MM.1S (cell line): ENCODE data around the gene INPP5F.
A peak's percentile ranks its signal among the peaks of the same experiment; 100 is the strongest.

Experiments used
- DNase-seq: peaks from one replicate; pipeline ENCODE4 v3.0.0-alpha.2; 2015
- H2AFZ ChIP-seq: fragments of 300-600 bp; sonication (generic); 2 replicates; pipeline ENCODE4 v1.6.0; 2016; ENCODE audit warnings: antibody characterized with exemption, low read length
- H3F3A ChIP-seq: fragments of 300-600 bp; sonication (generic); 2 replicates; pipeline ENCODE4 v1.6.1; 2016; ENCODE audit warnings: mild to moderate bottlenecking, antibody characterized with exemption, low read length, moderate library complexity, mixed read lengths; ENCODE audit not compliant: insufficient read depth
- H3K27ac ChIP-seq: fragments of 300-600 bp; sonication (generic); 2 replicates; pipeline ENCODE4 v1.5.1; 2016; ENCODE audit warnings: mild to moderate bottlenecking, low read length
- H3K27me3 ChIP-seq: fragments of 300-600 bp; sonication (generic); replicated peaks from 2 replicates; pipeline ENCODE4 v1.6.0; 2016; ENCODE audit warnings: low read length; ENCODE audit not compliant: insufficient read depth
- H3K36me3 ChIP-seq: fragments of 300-600 bp; sonication (generic); replicated peaks from 2 replicates; pipeline ENCODE4 v1.6.1; 2016; ENCODE audit warnings: mild to moderate bottlenecking, low read length, mixed read lengths; ENCODE audit not compliant: insufficient read depth
- H3K4me1 ChIP-seq: fragments of 300-600 bp; sonication (generic); 2 replicates; pipeline ENCODE4 v1.6.1; 2016; ENCODE audit warnings: low read length, mixed read lengths
- H3K4me2 ChIP-seq: fragments of 300-600 bp; sonication (generic); 2 replicates; pipeline ENCODE4 v1.6.0; 2016; ENCODE audit warnings: low read depth, low read length
- H3K4me3 ChIP-seq: fragments of 300-600 bp; sonication (generic); 2 replicates; pipeline ENCODE4 v1.5.1; 2016; ENCODE audit warnings: low read length, mixed read lengths
- H3K79me2 ChIP-seq: fragments of 300-600 bp; sonication (generic); 2 replicates; pipeline ENCODE4 v1.6.1; 2016; ENCODE audit warnings: mixed run types, low read length, mixed read lengths
- H3K9ac ChIP-seq: fragments of 300-600 bp; sonication (generic); 2 replicates; pipeline ENCODE4 v1.6.1; 2016; ENCODE audit warnings: low read length, mixed read lengths
- H3K9me2 ChIP-seq: fragments of 300-600 bp; sonication (generic); replicated peaks from 2 replicates; pipeline ENCODE4 v1.6.1; 2016; ENCODE audit warnings: mild to moderate bottlenecking, low read length, mixed read lengths; ENCODE audit not compliant: insufficient read depth
- H3K9me3 ChIP-seq: fragments of 300-600 bp; sonication (generic); replicated peaks from 2 replicates; pipeline ENCODE4 v1.6.1; 2016; ENCODE audit warnings: mild to moderate bottlenecking, low read length, mixed read lengths; ENCODE audit not compliant: insufficient read depth
- H4K20me1 ChIP-seq: fragments of 300-600 bp; sonication (generic); 2 replicates; pipeline ENCODE4 v1.6.1; 2016; ENCODE audit warnings: mild to moderate bottlenecking, low read length, moderate library complexity, mixed read lengths; ENCODE audit not compliant: insufficient read depth
- CTCF ChIP-seq: fragments of 300-600 bp; sonication (generic); IDR thresholded peaks from 2 replicates; pipeline ENCODE4 v1.5.1; 2016; ENCODE audit warnings: antibody characterized with exemption, low read length, mixed read lengths
- EZH2 ChIP-seq: fragments of 300-600 bp; sonication (generic); optimal IDR thresholded peaks from 2 replicates; pipeline ENCODE3; 2017; ENCODE audit warnings: low read depth, mild to moderate bottlenecking, antibody characterized with exemption, low read length, mixed read lengths
- EZH2phosphoT487 ChIP-seq: fragments of 300-600 bp; sonication (generic); IDR thresholded peaks from 2 replicates; pipeline ENCODE4 v1.6.1; 2018; ENCODE audit warnings: antibody characterized with exemption, low read length

INPP5F gene

DNA sequence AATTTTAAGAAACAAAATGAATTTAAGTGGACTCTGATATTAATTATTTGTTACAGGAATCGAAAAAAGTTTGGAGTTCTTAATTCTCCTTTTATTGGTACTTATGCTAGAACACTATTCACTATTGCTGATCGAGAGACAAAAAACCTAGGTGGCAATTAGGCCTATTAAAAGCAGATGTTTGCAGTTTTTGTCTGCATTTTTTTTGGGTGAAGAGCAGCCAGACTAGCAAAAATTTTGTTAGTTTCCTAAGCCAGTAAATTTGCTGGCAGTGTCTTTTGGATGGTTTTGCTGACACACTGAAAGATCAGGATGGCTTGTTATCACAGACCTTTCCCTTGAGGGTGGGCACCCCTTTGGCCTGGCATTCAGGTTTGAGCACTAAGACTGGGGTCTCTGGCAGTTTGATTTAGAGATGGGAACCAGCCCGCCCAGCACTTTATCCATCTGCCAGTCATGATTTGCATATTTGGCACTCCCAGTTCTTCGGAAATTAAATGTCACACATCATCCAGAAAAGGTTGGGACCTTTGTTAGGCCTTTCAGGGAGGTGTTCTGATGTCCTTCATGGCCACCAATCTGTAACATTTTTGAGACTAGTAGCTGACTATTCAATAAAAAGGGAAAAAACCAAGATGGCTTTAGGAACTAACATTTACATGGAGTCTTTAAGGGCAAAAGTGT lies 57.3 kb downstream of the INPP5F start:
- TF ChIP-seq EZH2phosphoT487 (no peak), EZH2 (no peak), CTCF (no peak)
- H3K79me2 ChIP-seq: no peaks in the 10 kb centered on the region
- H3F3A ChIP-seq: no peaks in the 10 kb centered on the region
- H2AFZ ChIP-seq: no peak overlapping the region
- no peaks in the 10 kb centered on the region for H3K9me3 ChIP-seq
- H3K27me3 ChIP-seq: no peaks in the 10 kb centered on the region
- no peak overlapping the region for H3K9ac ChIP-seq
- H3K36me3 ChIP-seq: no peaks in the 10 kb centered on the region
- no peak for DNase-seq
- no peaks in the 10 kb centered on the region for H3K9me2 ChIP-seq
- H3K4me2 ChIP-seq: no peak overlapping the region
- no peak overlapping the region for H3K27ac ChIP-seq
- H3K4me1 ChIP-seq: no peaks in the 10 kb centered on the region
- H4K20me1 ChIP-seq: no peaks in the 10 kb centered on the region
- H3K4me3 ChIP-seq: no peak overlapping the region

- no peaks in the 10 kb centered on the region for H3K36me3 ChIP-seq
- H3K4me3 ChIP-seq: no peak overlapping the region
- H3K9me2 ChIP-seq: no peaks in the 10 kb centered on the region
- H3K27ac ChIP-seq: no peak overlapping the region
- H3K27me3 ChIP-seq: no peaks in the 10 kb centered on the region
- H3K79me2 ChIP-seq: no peaks in the 10 kb centered on the region
- H3K9ac ChIP-seq: no peak overlapping the region
- H3K4me2 ChIP-seq: no peak overlapping the region
- H4K20me1 ChIP-seq: no peaks in the 10 kb centered on the region
- no peak for DNase-seq
- no peaks in the 10 kb centered on the region for H3K4me1 ChIP-seq
- TF ChIP-seq EZH2phosphoT487 (no peak), CTCF (no peak), EZH2 (no peak)
- no peak overlapping the region for H2AFZ ChIP-seq
- H3K9me3 ChIP-seq: no peaks in the 10 kb centered on the region
- H3F3A ChIP-seq: no peaks in the 10 kb centered on the region
Observed at GRCh38 chr10:119783665-119784027, 57.8 kb downstream of the INPP5F start.

GRCh38 chr10:119784340-119785067 lies 58.7 kb downstream of the INPP5F start:
- Histone ChIP-seq H3K4me3 (no peak overlapping the region), H3K9ac (no peak overlapping the region)
- no peak for DNase-seq

More at GRCh38 chr10:119784340-119785067, 58.7 kb downstream of the INPP5F start:
- Histone ChIP-seq H3K27me3 (no peaks in the 10 kb centered on the region), H3K4me1 (no peaks in the 10 kb centered on the region), H3K9me3 (no peaks in the 10 kb centered on the region), H3K79me2 (no peaks in the 10 kb centered on the region), H3K27ac (peak overlapping the region; percentile 33; the same call in 1 of the 2 replicates), H3F3A (no peaks in the 10 kb centered on the region), H2AFZ (no peak overlapping the region), H3K9me2 (no peaks in the 10 kb centered on the region), H3K4me2 (no peak overlapping the region), H3K36me3 (no peaks in the 10 kb centered on the region), H4K20me1 (no peaks in the 10 kb centered on the region)
- no peak for TF ChIP-seq EZH2phosphoT487
- no peak for TF ChIP-seq EZH2
- no peak for TF ChIP-seq CTCF
